ENCODE measurements around the gene ARHGEF9. TPM values are rescaled to one million over a fixed set of nuclear protein-coding genes. Genes with fewer than 3 reads are reported as not detected.

ARHGEF9 gene
- total RNA-seq, 1 donor from 2014 or later: 40.9 TPM

- H3K36me3 Mint-ChIP-seq (ENCODE audit: low read depth): peaks cover 24% of the 10 kb centered on the region
- no peak for TF ChIP-seq CTCF (conservative IDR thresholded peaks at IDR 0.05)
- H3K27me3 Mint-ChIP-seq (ENCODE audit: low read depth): no peaks in the 10 kb centered on the region
- H3K4me1 Mint-ChIP-seq: no peaks in the 10 kb centered on the region
- H3K4me3 Mint-ChIP-seq: no peak overlapping the region
- peaks cover 6% of the 10 kb centered on the region for H3K9me3 Mint-ChIP-seq
- no peak overlapping the region for H3K27ac Mint-ChIP-seq (ENCODE audit: unreplicated experiment)
- no peak for DNase-seq (ENCODE audit: low read depth, low spot score)
These were observed 120.3 kb downstream of the ARHGEF9 start for GRCh38 chrX:63664741-63665140.

GRCh38 chrX:63664083-63664482, 120.9 kb downstream of the ARHGEF9 start:
- H3K36me3 Mint-ChIP-seq (ENCODE audit: low read depth): peaks cover 19% of the 10 kb centered on the region
- TF ChIP-seq CTCF (conservative IDR thresholded peaks at IDR 0.05): no peak
- H3K27me3 Mint-ChIP-seq (ENCODE audit: low read depth): no peaks in the 10 kb centered on the region

GRCh38 chrX:63661676-63662075, 123.3 kb downstream of the ARHGEF9 start:
- Mint-ChIP-seq H3K27ac (ENCODE audit: unreplicated experiment) (no peak overlapping the region), H3K4me3 (no peak overlapping the region), H3K36me3 (ENCODE audit: low read depth) (peaks cover 19% of the 10 kb centered on the region), H3K27me3 (ENCODE audit: low read depth) (no peaks in the 10 kb centered on the region), H3K9me3 (no peaks in the 10 kb centered on the region), H3K4me1 (no peaks in the 10 kb centered on the region)
- DNase-seq (ENCODE audit: low read depth, low spot score): no peak
- TF ChIP-seq CTCF (conservative IDR thresholded peaks at IDR 0.05): no peak

More at GRCh38 chrX:63664083-63664482, 120.9 kb downstream of the ARHGEF9 start:
- no peak for DNase-seq (ENCODE audit: low read depth, low spot score)
- Mint-ChIP-seq H3K4me3 (no peak overlapping the region), H3K9me3 (peaks cover 4% of the 10 kb centered on the region), H3K27ac (ENCODE audit: unreplicated experiment) (no peak overlapping the region), H3K4me1 (no peaks in the 10 kb centered on the region)

GRCh38 chrX:63658920-63659319, 126.1 kb downstream of the ARHGEF9 start:
- no peaks in the 10 kb centered on the region for H3K27me3 Mint-ChIP-seq (ENCODE audit: low read depth)
- no peaks in the 10 kb centered on the region for H3K9me3 Mint-ChIP-seq
- no peak overlapping the region for H3K27ac Mint-ChIP-seq (ENCODE audit: unreplicated experiment)
- no peak overlapping the region for H3K4me3 Mint-ChIP-seq
- H3K4me1 Mint-ChIP-seq: no peaks in the 10 kb centered on the region
- TF ChIP-seq CTCF (conservative IDR thresholded peaks at IDR 0.05): no peak
- H3K36me3 Mint-ChIP-seq (ENCODE audit: low read depth): peaks cover 23% of the 10 kb centered on the region
- no peak for DNase-seq (ENCODE audit: low read depth, low spot score)

GRCh38 chrX:63657821-63658220, 127.2 kb downstream of the ARHGEF9 start:
- DNase-seq (ENCODE audit: low read depth, low spot score): no peak
- no peaks in the 10 kb centered on the region for H3K4me1 Mint-ChIP-seq
- H3K9me3 Mint-ChIP-seq: peaks cover 3% of the 10 kb centered on the region
- no peak for TF ChIP-seq CTCF (conservative IDR thresholded peaks at IDR 0.05)
- H3K4me3 Mint-ChIP-seq: no peak overlapping the region
- H3K36me3 Mint-ChIP-seq (ENCODE audit: low read depth): peaks cover 27% of the 10 kb centered on the region
- no peaks in the 10 kb centered on the region for H3K27me3 Mint-ChIP-seq (ENCODE audit: low read depth)
- no peak overlapping the region for H3K27ac Mint-ChIP-seq (ENCODE audit: unreplicated experiment)

Measured in neural crest cell (in vitro differentiated cells).